A549 (cell line): ENCODE data around the gene CDKN1A. TPM values are rescaled to one million over a fixed set of nuclear protein-coding genes. Genes with fewer than 3 reads are reported as not detected.

ENCODE experiments used
- ATAC-seq, 2 experiments: fragments of 200-7000 bp in 1 of 2; fragments of >200 bp in 1 of 2; cut with Nextera tagmentation in 1 of 2; cut with Tn5 transposase in 1 of 2; 3 replicates each; pipeline versions ENCODE4 v1.8.0 to v1.9.1; 2018 to 2020; ENCODE audit warnings: mild to moderate bottlenecking in 1 of 2, moderate library complexity in 1 of 2
- CTCF ChIA-PET: fragments of 300-600 bp; sonication (Branson Sonifier 250); formaldehyde crosslinking; extraction: SDS; loops from one replicate; lab custom pipeline; 2021; ENCODE audit warnings: antibody characterized with exemption, inconsistent platforms; lab: Yijun Ruan, JAX
- POLR2A ChIA-PET: fragments of 350-600 bp; formaldehyde crosslinking; extraction: SDS; loops from one replicate; lab custom pipeline; 2021; ENCODE audit warnings: antibody characterized with exemption, inconsistent platforms; lab: Yijun Ruan, JAX
- DNase-seq, 2 experiments: peaks; one replicate each; pipeline versions ENCODE4 v3.0.0 to v3.0.0-alpha.2; 2011 to 2016; ENCODE audit warnings: low read depth in 1 of 2, low spot score in 1 of 2
- FAIRE-seq: peaks from 2 replicates; lab custom pipeline; 2011; peaks lifted over from hg19 to GRCh38; lab: Jason Lieb, UNC
- H3K27ac ChIP-seq, 2 experiments: fragments of >200 bp; sonication (Bioruptor Twin); formaldehyde crosslinking; 3 replicates each; pipeline ENCODE4 v1.5.1; 2016 to 2017
- H3K4me1 ChIP-seq: fragments of >200 bp; sonication (Bioruptor Twin); formaldehyde crosslinking; 3 replicates; pipeline ENCODE4 v1.6.1; 2016
- H3K4me2 ChIP-seq: fragments of >200 bp; sonication (Bioruptor Twin); formaldehyde crosslinking; 3 replicates; pipeline ENCODE4 v1.6.1; 2016
- H3K4me3 ChIP-seq: fragments of >200 bp; sonication (Bioruptor Twin); formaldehyde crosslinking; 3 replicates; pipeline ENCODE4 v1.5.1; 2016
- H3K9me3 ChIP-seq: fragments of >200 bp; sonication (Bioruptor Twin); formaldehyde crosslinking; 3 replicates; pipeline ENCODE4 v1.6.1; 2016
- BCL3 ChIP-seq: fragments of >200 bp; sonication (Bioruptor Twin); formaldehyde crosslinking; IDR thresholded peaks from 3 replicates; pipeline ENCODE4 v1.6.1; 2016
- BHLHE40 ChIP-seq: IDR thresholded peaks from 2 replicates; pipeline ENCODE4 v1.6.1; 2012; ENCODE audit warnings: low read depth, low read length, inconsistent platforms
- CBX2 ChIP-seq: fragments of 200-600 bp; sonication (generic); IDR thresholded peaks from 2 replicates; pipeline ENCODE4 v1.6.1; 2016; ENCODE audit warnings: low read depth, mild to moderate bottlenecking, borderline replicate concordance
- CHD4 ChIP-seq: fragments of 200-600 bp; sonication (generic); IDR thresholded peaks from 2 replicates; pipeline ENCODE4 v1.6.1; 2016; ENCODE audit warnings: antibody characterized with exemption, mild to moderate bottlenecking, borderline replicate concordance
- EP300 ChIP-seq, 2 experiments: fragments of >200 bp; sonication (Bioruptor Twin); formaldehyde crosslinking; IDR thresholded peaks; 2 replicates in 1 of 2; 3 replicates in 1 of 2; pipeline ENCODE4 v1.6.1; 2016 to 2017
- ESRRA ChIP-seq: fragments of 150-350 bp; IDR thresholded peaks from 2 replicates; pipeline ENCODE4 v1.6.1; 2014; ENCODE audit warnings: mild to moderate bottlenecking, low read length, borderline replicate concordance
- FOSB ChIP-seq: fragments of 250-450 bp; sonication (Bioruptor Pico); IDR thresholded peaks from 2 replicates; pipeline ENCODE4 v1.5.0; 2020; ENCODE audit warnings: mild to moderate bottlenecking, moderate library complexity
- FOSL2 ChIP-seq, 2 experiments: fragments of 450-650 bp in 1 of 2; fragments of >200 bp in 1 of 2; sonication (Bioruptor Twin) in 1 of 2; formaldehyde crosslinking; IDR thresholded peaks; 2 replicates each; pipeline versions ENCODE4 v1.5.0 to v1.6.1; 2016 to 2020; ENCODE audit warnings: mild to moderate bottlenecking in 1 of 2, moderate library complexity in 1 of 2
- HES2 ChIP-seq: fragments of >200 bp; sonication (Bioruptor Twin); formaldehyde crosslinking; IDR thresholded peaks from 2 replicates; pipeline ENCODE4 v1.6.1; 2016
- HOXB13 ChIP-seq: fragments of 250-450 bp; sonication (Bioruptor Pico); IDR thresholded peaks from 2 replicates; pipeline ENCODE4 v1.5.0; 2020; ENCODE audit warnings: low read depth, mild to moderate bottlenecking, moderate library complexity
- JUN ChIP-seq, 2 experiments: fragments of >200 bp; sonication (Bioruptor Twin); formaldehyde crosslinking; IDR thresholded peaks; 2 replicates in 1 of 2; 3 replicates in 1 of 2; pipeline ENCODE4 v1.6.1; 2016 to 2017
- JUNB ChIP-seq: fragments of >200 bp; sonication (Bioruptor Twin); formaldehyde crosslinking; IDR thresholded peaks from 2 replicates; pipeline ENCODE4 v1.6.1; 2016
- KDM5A ChIP-seq: fragments of 200-600 bp; sonication (generic); IDR thresholded peaks from 2 replicates; pipeline ENCODE4 v1.6.1; 2016; ENCODE audit warnings: antibody characterized with exemption, mild to moderate bottlenecking
- PBX3 ChIP-seq: IDR thresholded peaks from 2 replicates; pipeline ENCODE4 v1.6.1; 2012
- PHF8 ChIP-seq: fragments of 200-600 bp; sonication (generic); IDR thresholded peaks from 2 replicates; pipeline ENCODE4 v1.6.1; 2016; ENCODE audit warnings: low read depth, mild to moderate bottlenecking, antibody characterized with exemption, moderate library complexity, borderline replicate concordance
- POLR2A ChIP-seq: IDR thresholded peaks from 2 replicates; pipeline ENCODE4 v1.6.1; 2012; ENCODE audit warnings: mild to moderate bottlenecking, low read length
- POLR2AphosphoS2 ChIP-seq: conservative IDR thresholded peaks from 2 replicates; pipeline ENCODE4 v1.6.1; 2012; ENCODE audit warnings: low read length, improper control_type of control experiment, inconsistent platforms
- RAD21 ChIP-seq, 2 experiments: fragments of >200 bp in 1 of 2; sonication (Bioruptor Twin) in 1 of 2; formaldehyde crosslinking in 1 of 2; IDR thresholded peaks in 1 of 2; conservative IDR thresholded peaks in 1 of 2; 2 replicates in 1 of 2; 3 replicates in 1 of 2; pipeline ENCODE4 v1.6.1; 2012 to 2018; ENCODE audit warnings: inconsistent platforms in 1 of 2
- REST ChIP-seq: fragments of 200-600 bp; sonication (generic); IDR thresholded peaks from 2 replicates; pipeline ENCODE4 v1.6.1; 2016; ENCODE audit warnings: antibody characterized with exemption, mild to moderate bottlenecking, moderate library complexity
- TFCP2L1 ChIP-seq: fragments of 250-450 bp; sonication (Bioruptor Pico); IDR thresholded peaks from 2 replicates; pipeline ENCODE4 v1.5.0; 2021; ENCODE audit warnings: mild to moderate bottlenecking
- TP53 ChIP-seq: fragments of 250-450 bp; sonication (Bioruptor Pico); IDR thresholded peaks from 2 replicates; pipeline ENCODE4 v1.5.0; 2021; ENCODE audit warnings: mild to moderate bottlenecking, moderate library complexity
- USF2 ChIP-seq: fragments of 450-650 bp; IDR thresholded peaks from 2 replicates; pipeline ENCODE4 v1.6.1; 2014; ENCODE audit warnings: antibody characterized with exemption
- ZFP36 ChIP-seq: fragments of 450-650 bp; IDR thresholded peaks from 2 replicates; pipeline ENCODE4 v1.6.1; 2014; ENCODE audit warnings: borderline replicate concordance; ENCODE audit not compliant: partially characterized antibody
- ZSCAN20 ChIP-seq: fragments of 250-450 bp; sonication (Bioruptor Pico); IDR thresholded peaks from 2 replicates; pipeline ENCODE4 v1.8.0; 2022; ENCODE audit warnings: mild to moderate bottlenecking, moderate library complexity
- WGBS: methylation state at CpG from one replicate; pipeline ENCODE4 v1.1.6; 2017; ENCODE audit errors: missing lambda C conversion rate; 5-methylcytosine and 5-hydroxymethylcytosine counted together
- polyA plus RNA-seq, 4 experiments: library from polyadenylated mRNA; depleted of rRNA in 3 of 4; stranded (reverse); fragments of >200 nt; fragmentation: RNase III in 1 of 4; extraction: RNeasy Plus Mini Kit Qiagen cat#74134 plus additional on column Dnase treatment in 1 of 4; gene quantifications; 2 replicates in 3 of 4; 3 replicates in 1 of 4; pipeline ENCODE4 v1.2.3, GENCODE V29; 2011 to 2017

CDKN1A gene
- polyA plus RNA-seq, 2 of the 4 experiments (the other 2 are of a cell fraction), result 130 to 183 TPM

- H3K4me2 ChIP-seq, result peak overlapping the region; percentile 93
- WGBS, result 53% methylated on average over 3 of the region's 4 CpGs
- peaks cover 28% of the 10 kb centered on the region for H3K4me1 ChIP-seq
- no peak for FAIRE-seq
- TF ChIP-seq PHF8 (no peak), TP53 (CRISPR knock-in tag) (peak; percentile 96), FOSL2 (IDR thresholded peaks at IDR 0.05) (no peak), FOSL2 (CRISPR knock-in tag; IDR thresholded peaks at IDR 0.05) (no peak), ZSCAN20 (CRISPR knock-in tag) (no peak), JUNB (no peak), JUN (IDR thresholded peaks at IDR 0.05) (peak in 1 of 2 experiments; percentile 30; a peak in 1 of 5 replicates), REST (no peak), FOSB (no peak), CHD4 (no peak), ZFP36 (no peak), HOXB13 (CRISPR knock-in tag) (0 out of 2 replicates have a peak, but pooled peaks have one; percentile 65), EP300 (IDR thresholded peaks at IDR 0.05) (no peak)
- H3K9me3 ChIP-seq, result no peaks in the 10 kb centered on the region
- ChIA-PET POLR2A (interaction anchor here (0.6 to 2.9 kb wide), 3 partner anchors 9 to 93 kb away, joined by 3 to 35 read pairs (median 3); no protein-coding TSS in a partner anchor), CTCF (interaction anchor here (0.7 to 13.6 kb wide), 4 partner anchors 14 to 83 kb away, joined by 4 to 123 read pairs (median 48); no protein-coding TSS in a partner anchor)
- H3K4me3 ChIP-seq, result no peak overlapping the region
- ATAC-seq, result no peak
- no peak for DNase-seq
- H3K27ac ChIP-seq, result peak overlapping the region; percentile 78 to 94
These were observed 2.1 kb upstream of the CDKN1A start for GRCh38 chr6:36676141-36677058.

- no peak for ATAC-seq
- no peak for FAIRE-seq
- CTCF ChIA-PET, result interaction anchor here (1.1 to 13.6 kb wide), 4 partner anchors 15 to 60 kb away, joined by 4 to 123 read pairs (median 48); no protein-coding TSS in a partner anchor
- Histone ChIP-seq H3K4me2 (peak overlapping the region; percentile 93), H3K27ac (peak overlapping the region; percentile 78 to 94), H3K9me3 (no peaks in the 10 kb centered on the region), H3K4me1 (peaks cover 36% of the 10 kb centered on the region), H3K4me3 (no peak overlapping the region)
- whole genome bisulfite sequencing, result 46% methylated on average over 6 of the region's 7 CpGs
- POLR2A ChIA-PET, result interaction anchor here (1.2 to 2.9 kb wide), 2 partner anchors 10 to 34 kb away, joined by 3 to 35 read pairs; no protein-coding TSS in a partner anchor
- no peak for DNase-seq
- no peak for TF ChIP-seq BCL3
- TF ChIP-seq PBX3, result no peak
- no peak for TF ChIP-seq EP300 (IDR thresholded peaks at IDR 0.05)
- TF ChIP-seq POLR2AphosphoS2, result no peak
- TF ChIP-seq RAD21 (conservative IDR thresholded peaks at IDR 0.05 in 1 of 2, IDR thresholded peaks at IDR 0.05 in 1 of 2), result no peak
- TF ChIP-seq HES2, result no peak
- no peak for TF ChIP-seq ESRRA
- TF ChIP-seq USF2, result no peak
- no peak for TF ChIP-seq CBX2
- no peak for TF ChIP-seq POLR2A
- no peak for TF ChIP-seq BHLHE40
- no peak for TF ChIP-seq KDM5A
- TF ChIP-seq TFCP2L1 (CRISPR knock-in tag), result no peak
These were observed 1.3 kb upstream of the CDKN1A start for GRCh38 chr6:36677059-36677749.
